ENCODE data around the gene LGR5. TPM values are rescaled to one million over a fixed set of nuclear protein-coding genes. Genes with fewer than 3 reads are reported as not detected.

LGR5 gene
- total and polyA plus RNA-seq, 2 of the 4 experiments (the other 2 are of a cell fraction) = not detected

GRCh38 chr12:71602761-71603577, 163.4 kb downstream of the LGR5 start:
- H2AK9ac ChIP-seq (replicated peaks; ENCODE audit: low read depth, low read length, poor library complexity) = no peak overlapping the region
- H2BK120ac ChIP-seq (ENCODE audit: low read depth, low read length) = no peak overlapping the region
- no peak overlapping the region for H2AFZ ChIP-seq (replicated peaks; ENCODE audit: low read length, poor library complexity)
- H2AK5ac ChIP-seq (ENCODE audit: low read depth, low read length) = no peak overlapping the region
- no peak overlapping the region for H3K4me2 ChIP-seq (ENCODE audit: low read depth, low read length)
- no peak for ATAC-seq (ENCODE audit: low read depth)
- H4K8ac ChIP-seq (ENCODE audit: low read depth in 2 of 2, low read length in 2 of 2) = no peak overlapping the region
- H3K23ac ChIP-seq (ENCODE audit: low read depth, low read length) = no peak overlapping the region
- H3K79me1 ChIP-seq (ENCODE audit: low read depth in 1 of 2, low read length in 2 of 2) = no peaks in the 10 kb centered on the region
- H3K18ac ChIP-seq (ENCODE audit: low read depth, low read length) = no peak overlapping the region
- H3K4ac ChIP-seq (ENCODE audit: low read depth, low read length) = no peak overlapping the region
- no peak for DNase-seq
- no peak overlapping the region for H3K9ac ChIP-seq (ENCODE audit: low read depth, low read length)
- no peak overlapping the region for H4K5ac ChIP-seq (ENCODE audit: low read depth, low read length)
- H3K56ac ChIP-seq (ENCODE audit: extremely low read depth, insufficient read depth, low read length) = no peak overlapping the region
- no peaks in the 10 kb centered on the region for H3K4me1 ChIP-seq (ENCODE audit: control insufficient read depth, insufficient read depth, low read length)
- peaks cover 6% of the 10 kb centered on the region; the same call in 1 of the 2 replicates for H3K36me3 ChIP-seq (ENCODE audit: control insufficient read depth, insufficient read depth, low read length)
- no peaks in the 10 kb centered on the region for H4K20me1 ChIP-seq (ENCODE audit: insufficient read depth, low read length)
- H4K91ac ChIP-seq (ENCODE audit: insufficient read depth, low read depth, low read length) = no peak overlapping the region
- in situ Hi-C loops (cut with MboI; ENCODE audit: low sequenced_read_pairs) = no loop called here
- ChIA-PET CTCF (no interaction called here), POLR2A (ENCODE audit: unreplicated experiment) (no interaction called here)
- WGBS, 2 experiments (ENCODE audit: extremely low coverage in 2 of 2, insufficient read length in 1 of 2) = no CpG with 5 or more reads among the region's 10 CpGs
- no peak for TF ChIP-seq POLR2A (IDR thresholded peaks at IDR 0.05; ENCODE audit: low read depth, low read length)
- 0 out of 2 replicates have a peak, but pooled peaks have one; percentile 7 for TF ChIP-seq CEBPB (IDR thresholded peaks at IDR 0.05; ENCODE audit: low read depth, low read length)
- no peak for TF ChIP-seq CHD1 (IDR thresholded peaks at IDR 0.05; ENCODE audit: low read depth, low read length)
- no peaks in the 10 kb centered on the region for H3K9me1 ChIP-seq (ENCODE audit: insufficient read depth, low read length)
- no TSS peak for BruUV-seq (replicated peaks)
- no peak overlapping the region for H3K4me3 ChIP-seq (ENCODE audit: insufficient read depth, low read depth, low read length)
- dilution Hi-C loops (cut with HindIII; ENCODE audit: low sequenced_read_pairs, unreplicated experiment) = no loop called here
- H3K27me3 ChIP-seq (ENCODE audit: control insufficient read depth, insufficient read depth, low read length) = no peaks in the 10 kb centered on the region
- no peak overlapping the region for H2BK15ac ChIP-seq (ENCODE audit: low read depth, low read length)
- H2BK5ac ChIP-seq (ENCODE audit: low read depth, low read length, poor library complexity, severe bottlenecking) = no peak overlapping the region
- no peaks in the 10 kb centered on the region for H3K9me3 ChIP-seq (ENCODE audit: control insufficient read depth, insufficient read depth, low read length)
- no peak overlapping the region for H3K14ac ChIP-seq (replicated peaks; ENCODE audit: low read depth, low read length)
- H3K27ac ChIP-seq (ENCODE audit: insufficient read depth, low read length) = no peak overlapping the region
- H2BK20ac ChIP-seq (ENCODE audit: low read depth, low read length) = no peak overlapping the region
- intact Hi-C loops (cut with micrococcal nuclease) = loop anchor here (5.0 kb wide), 1 partner anchor 41 kb away; no protein-coding TSS in a partner anchor

All from IMR-90 (cell line).